HEK293 (cell line): ENCODE results near the gene SNCAIP.

Source experiments
- CTCF ChIP-seq: fragments of 450-650 bp; formaldehyde crosslinking; IDR thresholded peaks from 2 replicates; pipeline ENCODE4 v1.5.1; 2016; ENCODE audit warnings: missing biosample characterization, missing genetic modification characterization
- GLIS1 ChIP-seq: fragments of 450-650 bp; formaldehyde crosslinking; IDR thresholded peaks from 2 replicates; pipeline ENCODE4 v1.5.1; 2016; ENCODE audit warnings: missing biosample characterization, missing genetic modification characterization
- KLF1 ChIP-seq: fragments of 450-650 bp; formaldehyde crosslinking; IDR thresholded peaks from 2 replicates; pipeline ENCODE4 v1.5.1; 2016; ENCODE audit warnings: missing biosample characterization, missing genetic modification characterization
- KLF10 ChIP-seq: fragments of 450-650 bp; IDR thresholded peaks from 2 replicates; pipeline ENCODE4 v1.5.1; 2018; ENCODE audit warnings: missing biosample characterization, mild to moderate bottlenecking, missing genetic modification characterization
- KLF8 ChIP-seq: fragments of 450-650 bp; formaldehyde crosslinking; IDR thresholded peaks from 2 replicates; pipeline ENCODE4 v1.5.1; 2016; ENCODE audit warnings: missing biosample characterization, missing genetic modification characterization
- SCRT1 ChIP-seq: fragments of 450-650 bp; formaldehyde crosslinking; IDR thresholded peaks from 2 replicates; pipeline ENCODE4 v1.5.1; 2016; ENCODE audit warnings: missing biosample characterization, missing genetic modification characterization, borderline replicate concordance
- SCRT2 ChIP-seq: fragments of 450-650 bp; formaldehyde crosslinking; IDR thresholded peaks from 2 replicates; pipeline ENCODE4 v1.5.1; 2016; ENCODE audit warnings: missing biosample characterization, missing genetic modification characterization
- ZBTB17 ChIP-seq: fragments of 450-650 bp; formaldehyde crosslinking; IDR thresholded peaks from 2 replicates; pipeline ENCODE4 v1.5.1; 2016; ENCODE audit warnings: missing biosample characterization, missing genetic modification characterization
- ZEB2 ChIP-seq: fragments of 450-650 bp; formaldehyde crosslinking; IDR thresholded peaks from 2 replicates; pipeline ENCODE4 v1.5.1; 2016; ENCODE audit warnings: missing biosample characterization, missing genetic modification characterization
- ZNF155 ChIP-seq: fragments of 450-650 bp; formaldehyde crosslinking; IDR thresholded peaks from 2 replicates; pipeline ENCODE4 v1.5.1; 2016; ENCODE audit warnings: missing biosample characterization, missing genetic modification characterization
- ZNF19 ChIP-seq: fragments of 450-650 bp; formaldehyde crosslinking; IDR thresholded peaks from 2 replicates; pipeline ENCODE4; 2016; ENCODE audit warnings: missing biosample characterization, missing genetic modification characterization, low read depth
- ZNF23 ChIP-seq: fragments of 450-650 bp; formaldehyde crosslinking; IDR thresholded peaks from 2 replicates; pipeline ENCODE4 v1.5.1; 2016; ENCODE audit warnings: missing biosample characterization, missing genetic modification characterization, borderline replicate concordance
- ZNF280D ChIP-seq: fragments of 450-650 bp; formaldehyde crosslinking; IDR thresholded peaks from 2 replicates; pipeline ENCODE4 v1.5.1; 2016; ENCODE audit warnings: missing biosample characterization, missing genetic modification characterization
- ZNF324 ChIP-seq: fragments of 450-650 bp; formaldehyde crosslinking; IDR thresholded peaks from 2 replicates; pipeline ENCODE4 v1.5.1; 2016; ENCODE audit warnings: missing biosample characterization, missing genetic modification characterization
- ZNF354C ChIP-seq: fragments of 450-650 bp; formaldehyde crosslinking; IDR thresholded peaks from 2 replicates; pipeline ENCODE4 v1.5.1; 2016; ENCODE audit warnings: missing biosample characterization, missing genetic modification characterization, low read depth, borderline replicate concordance
- ZNF449 ChIP-seq: fragments of 450-650 bp; formaldehyde crosslinking; IDR thresholded peaks from 2 replicates; pipeline ENCODE4 v1.5.1; 2017; ENCODE audit warnings: missing biosample characterization, mild to moderate bottlenecking, missing genetic modification characterization, moderate library complexity
- ZNF488 ChIP-seq: fragments of 450-650 bp; formaldehyde crosslinking; IDR thresholded peaks from 2 replicates; pipeline ENCODE4 v1.5.1; 2016; ENCODE audit warnings: missing biosample characterization, missing genetic modification characterization
- ZNF501 ChIP-seq: fragments of 450-650 bp; formaldehyde crosslinking; IDR thresholded peaks from 2 replicates; pipeline ENCODE4 v1.5.1; 2016; ENCODE audit warnings: missing biosample characterization, missing genetic modification characterization
- ZNF521 ChIP-seq: fragments of 450-650 bp; formaldehyde crosslinking; IDR thresholded peaks from 2 replicates; pipeline ENCODE4 v1.5.1; 2017; ENCODE audit warnings: missing biosample characterization, mild to moderate bottlenecking, missing genetic modification characterization
- ZNF530 ChIP-seq: fragments of 450-650 bp; formaldehyde crosslinking; IDR thresholded peaks from 2 replicates; pipeline ENCODE4 v1.5.1; 2016; ENCODE audit warnings: low read depth, missing biosample characterization, missing genetic modification characterization
- ZNF561 ChIP-seq: fragments of 450-650 bp; IDR thresholded peaks from 2 replicates; pipeline ENCODE4 v1.5.1; 2018; ENCODE audit warnings: missing biosample characterization, missing genetic modification characterization, borderline replicate concordance
- ZNF610 ChIP-seq: fragments of 450-650 bp; formaldehyde crosslinking; IDR thresholded peaks from 2 replicates; pipeline ENCODE4 v1.5.1; 2016; ENCODE audit warnings: missing biosample characterization, missing genetic modification characterization, borderline replicate concordance
- ZNF645 ChIP-seq: fragments of 450-650 bp; formaldehyde crosslinking; IDR thresholded peaks from 2 replicates; pipeline ENCODE4; 2016; ENCODE audit warnings: missing biosample characterization, missing genetic modification characterization
- ZNF658 ChIP-seq: fragments of 450-650 bp; formaldehyde crosslinking; IDR thresholded peaks from 2 replicates; pipeline ENCODE4; 2016; ENCODE audit warnings: missing biosample characterization, missing genetic modification characterization
- ZNF670 ChIP-seq: fragments of 450-650 bp; formaldehyde crosslinking; IDR thresholded peaks from 2 replicates; pipeline ENCODE4 v1.5.1; 2016; ENCODE audit warnings: missing biosample characterization, missing genetic modification characterization, low read depth
- ZNF704 ChIP-seq: fragments of 450-650 bp; formaldehyde crosslinking; IDR thresholded peaks from 2 replicates; pipeline ENCODE4 v1.5.1; 2016; ENCODE audit warnings: missing biosample characterization, missing genetic modification characterization
- ZNF768 ChIP-seq: fragments of 450-650 bp; formaldehyde crosslinking; IDR thresholded peaks from 2 replicates; pipeline ENCODE4 v1.5.1; 2018; ENCODE audit warnings: missing biosample characterization, mild to moderate bottlenecking, missing genetic modification characterization
- ZNF843 ChIP-seq: fragments of 450-650 bp; formaldehyde crosslinking; IDR thresholded peaks from 2 replicates; pipeline ENCODE4 v1.5.1; 2016; ENCODE audit warnings: missing biosample characterization, missing genetic modification characterization
- ZSCAN23 ChIP-seq: fragments of 450-650 bp; formaldehyde crosslinking; IDR thresholded peaks from 2 replicates; pipeline ENCODE4 v1.5.1; 2016; ENCODE audit warnings: missing biosample characterization, missing genetic modification characterization
- ZSCAN4 ChIP-seq: fragments of 450-650 bp; formaldehyde crosslinking; IDR thresholded peaks from 2 replicates; pipeline ENCODE4 v1.5.1; 2017; ENCODE audit warnings: missing biosample characterization, missing genetic modification characterization

SNCAIP gene

DNA sequence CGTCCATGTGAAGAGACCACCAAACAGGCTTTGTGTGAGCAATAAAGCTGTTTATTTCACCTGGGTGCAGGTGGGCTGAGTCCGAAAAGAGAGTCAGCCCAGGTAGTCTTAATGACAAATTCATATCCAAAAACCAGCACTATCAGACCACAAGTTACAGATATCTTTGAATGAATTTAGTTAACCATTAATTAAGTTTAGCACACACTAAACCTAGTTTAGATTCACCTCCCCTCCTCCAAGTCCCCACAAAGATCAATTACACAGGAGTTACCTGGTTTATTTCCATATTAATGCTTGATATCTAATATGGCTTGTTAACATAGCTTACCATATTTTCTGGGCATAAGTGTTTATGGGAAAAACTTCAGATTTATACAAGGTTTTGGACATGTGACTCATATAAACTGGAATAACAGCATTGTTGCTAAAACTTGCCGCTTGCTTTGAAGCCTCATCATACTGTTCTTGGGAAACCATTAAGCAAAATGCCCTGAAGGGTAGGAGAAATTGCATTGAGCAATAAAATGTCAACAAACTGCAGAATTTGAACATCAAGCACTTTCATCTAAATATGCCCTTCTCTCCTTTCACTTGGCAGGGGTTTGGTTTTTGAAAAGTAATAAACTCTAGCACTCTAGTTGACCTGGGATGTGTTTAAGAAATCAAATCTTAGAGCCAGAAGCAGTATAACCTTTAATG lies 166.9 kb downstream of the SNCAIP start (continued):
- TF ChIP-seq ZSCAN4 (no peak), SCRT2 (tag by site-specific recombination) (no peak), ZNF488 (tag by site-specific recombination) (no peak), ZEB2 (tag by site-specific recombination) (no peak), ZNF658 (no peak), ZNF670 (no peak), ZNF768 (tag by site-specific recombination) (no peak), CTCF (no peak), ZNF843 (peak; percentile 87), ZNF645 (tag by site-specific recombination) (no peak), ZNF610 (tag by site-specific recombination) (peak; percentile 71; the same call in 1 of the 2 replicates), ZNF23 (tag by site-specific recombination) (no peak), ZNF280D (no peak), ZNF354C (tag by site-specific recombination) (no peak), ZBTB17 (peak; percentile 58; the same call in 1 of the 2 replicates), ZNF530 (tag by site-specific recombination) (no peak), ZNF155 (tag by site-specific recombination) (no peak), SCRT1 (tag by site-specific recombination) (peak; percentile 41; the same call in 1 of the 2 replicates), ZNF501 (tag by site-specific recombination) (no peak), ZSCAN23 (no peak), ZNF561 (tag by site-specific recombination) (peak; percentile 33; the same call in 1 of the 2 replicates), ZNF449 (tag by site-specific recombination) (no peak), KLF1 (tag by site-specific recombination) (no peak), KLF10 (no peak), GLIS1 (tag by site-specific recombination) (no peak; the same call in 1 of the 2 replicates), ZNF704 (tag by site-specific recombination) (no peak), ZNF19 (tag by site-specific recombination) (no peak), ZNF324 (tag by site-specific recombination) (no peak), ZNF521 (tag by site-specific recombination) (no peak), KLF8 (no peak)
